Urinary bladder (tissue), 4 donors: ENCODE measurements around the gene STYK1. TPM values are rescaled to one million over a fixed set of nuclear protein-coding genes. Genes with fewer than 3 reads are reported as not detected.

Source experiments
- DNase-seq: peaks from one replicate; pipeline ENCODE4 v3.0.0-alpha.2; 2015; ENCODE audit errors: extremely low spot score
- H3K27ac ChIP-seq: one replicate; pipeline ENCODE4 v1.5.1; 2013; ENCODE audit warnings: low read depth, mild to moderate bottlenecking, moderate library complexity
- H3K36me3 ChIP-seq: one replicate; pipeline ENCODE4 v1.6.1; 2013; ENCODE audit warnings: mild to moderate bottlenecking, moderate library complexity; ENCODE audit not compliant: insufficient read depth
- H3K4me1 ChIP-seq: one replicate; pipeline ENCODE4 v1.6.1; 2013; ENCODE audit warnings: mild to moderate bottlenecking, moderate library complexity; ENCODE audit not compliant: insufficient read depth
- H3K4me3 ChIP-seq: one replicate; pipeline ENCODE4 v1.5.1; 2013; ENCODE audit warnings: low read depth, low read length
- WGBS: extraction: QIAGEN DNeasy Blood & Tissue Kit; methylation state at CpG from one replicate; pipeline ENCODE4 v1.1.7; 2013; 5-methylcytosine and 5-hydroxymethylcytosine counted together
- polyA plus RNA-seq: library from polyadenylated mRNA; stranded (reverse); fragments of 200-250 nt; gene quantifications from one replicate; pipeline ENCODE4 v1.2.3, GENCODE V29; 2013
- total RNA-seq: library from RNA; depleted of rRNA; stranded (reverse); fragments of >200 nt; gene quantifications from one replicate; pipeline ENCODE4 v1.2.3, GENCODE V29; 2014
- donor health status: healthy with polysubstance abuse.
- donor health status: healthy.

Gene STYK1, protein sequence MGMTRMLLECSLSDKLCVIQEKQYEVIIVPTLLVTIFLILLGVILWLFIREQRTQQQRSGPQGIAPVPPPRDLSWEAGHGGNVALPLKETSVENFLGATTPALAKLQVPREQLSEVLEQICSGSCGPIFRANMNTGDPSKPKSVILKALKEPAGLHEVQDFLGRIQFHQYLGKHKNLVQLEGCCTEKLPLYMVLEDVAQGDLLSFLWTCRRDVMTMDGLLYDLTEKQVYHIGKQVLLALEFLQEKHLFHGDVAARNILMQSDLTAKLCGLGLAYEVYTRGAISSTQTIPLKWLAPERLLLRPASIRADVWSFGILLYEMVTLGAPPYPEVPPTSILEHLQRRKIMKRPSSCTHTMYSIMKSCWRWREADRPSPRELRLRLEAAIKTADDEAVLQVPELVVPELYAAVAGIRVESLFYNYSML
- 5.0 TPM for total RNA-seq
- polyA plus RNA-seq: 1.1 TPM

- Histone ChIP-seq H3K27ac (peak within 1 kb of the TSS; percentile 62), H3K4me1 (no peaks in the 10 kb centered on the region), H3K4me3 (peak within 1 kb of the TSS; percentile 34), H3K36me3 (no peaks in the 10 kb centered on the region)
- DNase-seq: peak; percentile 37
- WGBS: 1% methylated on average over 35 of the region's 35 CpGs
Measured at GRCh38 chr12:10673659-10674384, at the start of gene STYK1. Gene STYK1 (minus strand): TSS chr12:10674052. CDS start chr12:10634618, 39,434 bp downstream.

GRCh38 chr12:10722905-10723746 is 49.3 kb upstream of the STYK1 start, which contains the start of gene YBX3:
Gene YBX3 (minus strand): TSS chr12:10723323. CDS start chr12:10723111, 212 bp downstream.
- Histone ChIP-seq H3K36me3 (no peaks in the 10 kb centered on the region), H3K4me3 (peak within 1 kb of the TSS; percentile 84), H3K4me1 (peaks cover 4% of the 10 kb centered on the region), H3K27ac (peak within 1 kb of the TSS; percentile 97)
- peak; percentile 83 for DNase-seq
- under 1% methylated on average over 95 of the region's 95 CpGs for WGBS

DNA sequence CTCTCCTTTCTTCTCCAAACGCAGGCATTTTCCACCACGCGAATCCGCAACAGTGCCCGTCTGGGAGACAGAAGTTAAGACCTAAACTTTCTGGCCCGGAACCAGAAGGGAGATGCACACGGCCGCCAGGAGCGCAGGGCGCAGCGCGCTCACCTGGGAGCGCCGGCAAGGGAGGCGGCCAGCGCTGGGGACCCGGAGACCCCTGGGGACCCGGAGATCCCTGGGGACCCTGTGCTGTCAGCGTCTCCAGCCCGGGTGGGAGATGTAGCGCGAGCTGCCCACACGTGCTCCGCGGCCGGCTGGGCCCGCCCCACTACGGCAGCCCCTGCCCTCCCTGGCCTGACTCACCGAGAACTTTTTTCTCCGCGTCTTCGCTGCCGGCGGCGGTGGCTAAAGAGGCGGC is 48.7 kb upstream of the STYK1 start:
- peaks cover 4% of the 10 kb centered on the region for H3K4me1 ChIP-seq
- H3K27ac ChIP-seq: peak overlapping the region; percentile 97
- no peak for DNase-seq
- under 1% methylated on average over 36 of the region's 36 CpGs for WGBS
- H3K4me3 ChIP-seq: peak overlapping the region; percentile 84
- H3K36me3 ChIP-seq: no peaks in the 10 kb centered on the region

GRCh38 chr12:10721651-10722501 is 48.0 kb upstream of the STYK1 start:
- 1% methylated on average over 26 of the region's 26 CpGs for WGBS
- H3K27ac ChIP-seq: peak overlapping the region; percentile 97
- H3K4me1 ChIP-seq: peaks cover 4% of the 10 kb centered on the region
- H3K4me3 ChIP-seq: peak overlapping the region; percentile 84
- H3K36me3 ChIP-seq: no peaks in the 10 kb centered on the region
- peak; percentile 88 for DNase-seq

DNA sequence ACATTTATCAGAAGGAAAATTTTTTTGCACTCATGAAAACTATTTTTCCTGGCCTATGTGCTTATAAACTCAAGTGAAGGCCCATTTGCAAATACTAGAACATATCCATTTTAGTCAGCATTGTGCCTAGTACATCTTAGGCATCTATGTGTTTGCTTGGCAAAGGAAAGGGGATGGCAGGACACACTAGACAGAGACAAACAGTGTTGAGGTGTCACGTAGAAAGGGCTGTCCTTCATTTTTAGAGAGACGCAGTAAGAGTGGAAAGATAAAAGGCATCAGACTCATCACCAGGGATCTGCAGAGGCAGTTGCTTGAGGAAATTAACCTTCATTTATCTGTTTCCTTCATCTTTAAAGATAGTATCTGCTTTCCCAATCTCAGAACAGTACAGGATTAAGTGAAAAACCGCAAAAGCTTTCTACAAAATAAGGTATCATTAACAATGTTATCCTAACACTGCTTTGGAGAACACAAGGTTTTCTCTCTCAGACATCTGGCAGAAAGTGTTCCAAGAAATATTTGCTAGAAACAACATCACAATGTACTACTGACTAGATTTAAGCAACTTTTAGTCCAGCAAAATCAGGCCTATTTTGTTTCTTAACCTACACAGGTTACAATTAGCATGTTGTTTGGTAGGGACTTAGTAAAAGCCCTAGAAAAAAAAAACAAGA is 47.3 kb upstream of the STYK1 start:
- Histone ChIP-seq H3K4me3 (peak overlapping the region; percentile 84), H3K27ac (peak overlapping the region; percentile 97), H3K36me3 (no peaks in the 10 kb centered on the region), H3K4me1 (peaks cover 4% of the 10 kb centered on the region)
- 31% methylated on average over 3 of the region's 3 CpGs for WGBS
- DNase-seq: no peak

DNA sequence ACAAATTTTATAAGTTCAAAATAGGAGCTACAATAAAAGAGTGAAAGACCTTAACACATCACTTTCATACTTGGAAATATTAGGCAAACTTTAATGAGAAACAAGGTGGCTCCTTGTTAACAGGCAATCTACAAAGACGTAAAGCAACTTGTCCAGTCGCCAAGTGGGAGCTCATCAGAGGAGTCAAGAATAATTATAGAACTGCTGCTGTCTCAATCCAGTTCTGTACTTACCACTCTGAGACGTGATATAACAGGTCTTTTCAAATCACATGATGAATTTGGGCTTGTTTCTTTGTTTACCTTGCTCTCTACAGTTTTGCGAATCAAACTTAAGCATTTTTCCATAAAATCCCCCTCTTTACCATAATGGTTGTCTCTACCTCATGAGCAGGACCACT is 45.6 kb upstream of the STYK1 start:
- Histone ChIP-seq H3K27ac (no peak overlapping the region), H3K4me1 (peaks cover 4% of the 10 kb centered on the region), H3K36me3 (no peaks in the 10 kb centered on the region), H3K4me3 (no peak overlapping the region)
- WGBS: 65% methylated on average over 4 of the region's 4 CpGs
- DNase-seq: no peak

- H3K4me3 ChIP-seq: no peak overlapping the region
- no peaks in the 10 kb centered on the region for H3K36me3 ChIP-seq
- no peak for DNase-seq
- peaks cover 4% of the 10 kb centered on the region for H3K4me1 ChIP-seq
- WGBS: 37% methylated on average over 4 of the region's 4 CpGs
- H3K27ac ChIP-seq: peak overlapping the region; percentile 88
Measured at GRCh38 chr12:10718279-10718821, 44.5 kb upstream of the STYK1 start.

- peak overlapping the region; percentile 88 for H3K27ac ChIP-seq
- H3K4me3 ChIP-seq: no peak overlapping the region
- peaks cover 4% of the 10 kb centered on the region for H3K4me1 ChIP-seq
- no peaks in the 10 kb centered on the region for H3K36me3 ChIP-seq
- DNase-seq: no peak
- 36% methylated on average over 2 of the region's 2 CpGs for WGBS
Measured at GRCh38 chr12:10717410-10717809, 43.6 kb upstream of the STYK1 start.

DNA sequence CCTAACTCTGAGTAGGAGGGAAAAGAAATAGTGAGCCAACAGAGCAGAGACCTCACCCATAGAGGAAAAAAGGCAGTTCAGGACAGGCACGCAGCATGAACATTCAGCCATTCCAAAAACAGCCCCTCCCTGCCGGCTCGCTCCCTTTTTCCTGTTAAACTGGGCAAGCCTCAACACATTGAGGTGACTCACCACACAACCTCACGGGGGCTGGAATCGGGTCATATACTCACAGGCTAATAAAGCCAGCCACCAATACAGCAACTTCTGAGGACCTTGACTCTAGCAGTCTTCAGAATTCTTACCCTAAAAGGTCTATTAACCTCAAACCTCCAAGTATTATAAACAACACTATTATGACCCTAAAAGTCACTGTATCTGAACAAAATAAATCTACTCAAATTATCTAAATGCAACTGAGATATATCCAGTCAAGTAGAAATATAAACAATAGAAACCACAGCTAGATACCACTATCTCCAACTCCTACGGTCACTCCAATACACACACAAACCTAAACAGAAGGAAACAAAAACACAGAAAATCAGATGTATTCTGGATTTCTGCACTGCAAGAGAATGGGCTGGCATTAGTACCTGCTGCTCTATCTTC is 43.0 kb upstream of the STYK1 start:
- no peak overlapping the region for H3K4me3 ChIP-seq
- no peaks in the 10 kb centered on the region for H3K36me3 ChIP-seq
- peaks cover 4% of the 10 kb centered on the region for H3K4me1 ChIP-seq
- H3K27ac ChIP-seq: no peak overlapping the region
- DNase-seq: peak; percentile 84
- 19% methylated on average over 6 of the region's 6 CpGs for WGBS

GRCh38 chr12:10716277-10716676 is 42.4 kb upstream of the STYK1 start:
- H3K4me3 ChIP-seq: no peak overlapping the region

GRCh38 chr12:10715491-10715890 is 41.6 kb upstream of the STYK1 start:
- no peak for DNase-seq
- Histone ChIP-seq H3K36me3 (no peaks in the 10 kb centered on the region), H3K4me3 (no peak overlapping the region), H3K4me1 (peaks cover 2% of the 10 kb centered on the region), H3K27ac (no peak overlapping the region)
- 92% methylated on average over 6 of the region's 6 CpGs for WGBS

More at GRCh38 chr12:10716277-10716676, 42.4 kb upstream of the STYK1 start:
- Histone ChIP-seq H3K4me1 (peaks cover 4% of the 10 kb centered on the region), H3K36me3 (no peaks in the 10 kb centered on the region), H3K27ac (peak overlapping the region; percentile 67)
- no peak for DNase-seq
- WGBS: 37% methylated on average over 4 of the region's 4 CpGs
